Testis (tissue), 2 donors: Measurements from ENCODE around the gene LRRC36.

Source experiments
- POLR2A ChIP-seq: fragments of 450-650 bp; IDR thresholded peaks from one replicate; pipeline ENCODE4 v1.6.1; 2017; ENCODE audit warnings: antibody characterized with exemption, mild to moderate bottlenecking, moderate library complexity
- TF ChIP-seq, protein P1 (sequence below), 3 experiments: fragments of 450-650 bp in 2 of 3; fragments of 200-600 bp in 1 of 3; sonication (generic) in 1 of 3; IDR thresholded peaks; one replicate each; pipeline ENCODE4 v1.5.1; 2016 to 2019; ENCODE audit warnings: antibody characterized with exemption in 3 of 3, mild to moderate bottlenecking in 2 of 3, moderate library complexity in 1 of 3

DNA sequence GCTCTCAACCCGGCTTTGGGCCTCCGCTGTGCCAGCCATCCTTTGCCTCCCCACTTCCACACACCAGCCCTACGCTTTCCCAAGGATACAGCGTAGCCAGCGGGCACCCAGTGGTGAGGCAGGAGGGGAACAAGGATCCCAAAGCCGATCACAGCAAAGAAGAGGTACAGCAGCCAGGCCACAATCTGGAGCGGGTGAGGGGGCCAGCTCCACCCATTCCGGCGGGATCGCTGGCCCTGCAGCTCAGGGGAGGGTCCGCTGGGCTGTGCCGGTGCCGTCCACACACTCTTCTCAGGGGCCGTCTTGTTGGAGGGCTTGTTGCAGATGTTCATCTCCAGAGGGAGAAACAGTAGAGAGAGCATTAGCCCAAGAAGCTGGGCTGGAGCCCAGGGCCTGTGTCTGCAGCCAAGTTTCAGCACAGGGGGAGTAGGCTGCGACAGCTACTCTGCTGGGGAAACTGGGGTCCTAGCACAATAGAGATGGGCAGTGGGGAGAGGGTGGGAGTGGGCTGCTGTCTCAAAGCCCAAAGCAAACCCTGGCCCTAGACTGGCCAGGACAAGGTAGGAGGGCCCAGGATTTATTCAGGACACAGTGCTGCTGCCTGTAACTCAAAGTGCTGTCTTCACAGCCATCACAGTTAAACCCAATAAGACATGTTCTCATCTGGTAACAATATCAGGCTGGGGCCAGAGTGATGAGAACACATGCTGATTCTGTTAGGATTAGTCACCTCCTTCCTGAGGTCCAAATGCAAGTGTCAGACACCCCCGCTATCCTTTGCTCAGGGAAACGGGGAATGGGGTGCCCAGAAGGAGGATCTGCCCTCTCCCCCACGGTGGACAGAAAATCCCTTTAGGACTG lies 79.7 kb downstream of the LRRC36 start:
- TF ChIP-seq, protein P1, sequence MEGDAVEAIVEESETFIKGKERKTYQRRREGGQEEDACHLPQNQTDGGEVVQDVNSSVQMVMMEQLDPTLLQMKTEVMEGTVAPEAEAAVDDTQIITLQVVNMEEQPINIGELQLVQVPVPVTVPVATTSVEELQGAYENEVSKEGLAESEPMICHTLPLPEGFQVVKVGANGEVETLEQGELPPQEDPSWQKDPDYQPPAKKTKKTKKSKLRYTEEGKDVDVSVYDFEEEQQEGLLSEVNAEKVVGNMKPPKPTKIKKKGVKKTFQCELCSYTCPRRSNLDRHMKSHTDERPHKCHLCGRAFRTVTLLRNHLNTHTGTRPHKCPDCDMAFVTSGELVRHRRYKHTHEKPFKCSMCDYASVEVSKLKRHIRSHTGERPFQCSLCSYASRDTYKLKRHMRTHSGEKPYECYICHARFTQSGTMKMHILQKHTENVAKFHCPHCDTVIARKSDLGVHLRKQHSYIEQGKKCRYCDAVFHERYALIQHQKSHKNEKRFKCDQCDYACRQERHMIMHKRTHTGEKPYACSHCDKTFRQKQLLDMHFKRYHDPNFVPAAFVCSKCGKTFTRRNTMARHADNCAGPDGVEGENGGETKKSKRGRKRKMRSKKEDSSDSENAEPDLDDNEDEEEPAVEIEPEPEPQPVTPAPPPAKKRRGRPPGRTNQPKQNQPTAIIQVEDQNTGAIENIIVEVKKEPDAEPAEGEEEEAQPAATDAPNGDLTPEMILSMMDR (IDR thresholded peaks at IDR 0.05), result no peak
- no peak for TF ChIP-seq POLR2A
